ENCODE measurements around the gene URB1. TPM values are rescaled to one million over a fixed set of nuclear protein-coding genes. Genes with fewer than 3 reads are reported as not detected.

The URB1 gene
- total and polyA plus RNA-seq, 2 experiments from 2014 or later, result 7.7 to 44.1 TPM

DNA sequence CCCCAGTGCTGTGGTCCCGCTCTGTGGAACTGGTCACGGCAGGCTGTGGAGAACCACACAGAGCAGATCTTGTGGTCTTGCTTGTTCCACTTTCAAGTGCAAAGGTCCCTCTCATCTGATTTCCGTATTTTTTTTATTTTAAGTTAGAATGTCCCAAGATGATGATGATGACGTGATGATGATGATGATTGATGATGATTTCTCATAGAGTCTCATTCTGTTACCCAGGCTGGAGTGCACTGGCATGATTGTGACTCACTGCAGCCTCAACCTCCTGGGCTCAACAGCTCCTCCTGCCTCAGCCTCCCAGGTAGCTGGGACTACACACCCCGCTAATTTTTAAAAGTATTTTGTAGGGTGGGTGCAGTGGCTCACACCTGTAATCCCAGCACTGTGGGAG, 31.9 kb upstream of the URB1 start (continued):
- TF ChIP-seq ZNF462 (CRISPR knock-in tag; IDR thresholded peaks at IDR 0.05) (no peak), ZNF114 (CRISPR knock-in tag; IDR thresholded peaks at IDR 0.05) (no peak)

DNA sequence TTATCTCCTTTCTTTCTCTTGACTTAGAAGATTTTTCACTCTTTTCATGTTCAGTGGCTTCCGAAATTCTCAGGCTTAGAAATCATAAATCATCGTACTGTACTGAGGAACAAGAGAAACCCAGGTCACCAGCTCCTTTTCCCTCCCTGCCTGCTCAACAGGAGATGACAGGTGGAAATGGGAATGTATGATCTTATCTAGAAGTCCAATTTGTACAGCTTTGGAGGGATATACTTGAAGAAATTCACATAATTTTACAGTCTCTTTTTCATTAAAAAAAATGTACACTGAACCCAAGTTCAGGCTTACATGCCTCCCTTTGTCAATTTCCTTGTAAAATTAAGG, 31.4 kb upstream of the URB1 start:
- H4K20me1 ChIP-seq (replicated peaks; ENCODE audit: insufficient read depth), result no peaks in the 10 kb centered on the region
- H2AFZ ChIP-seq, result no peak overlapping the region
- H3K27ac ChIP-seq (ENCODE audit: low read depth), result no peak overlapping the region
- peaks cover 13% of the 10 kb centered on the region for H3K4me1 ChIP-seq (ENCODE audit: insufficient read depth)
- ATAC-seq (no peak), DNase-seq (ENCODE audit: low spot score) (no peak)
- Mint-ChIP-seq H3K4me3 (no peak overlapping the region), H3K4me1 (peaks cover 13% of the 10 kb centered on the region), H3K36me3 (ENCODE audit: low read depth) (peaks cover 7% of the 10 kb centered on the region), H3K27me3 (ENCODE audit: insufficient read depth, low read depth, poor library complexity) (peaks cover 3% of the 10 kb centered on the region), H3K27ac (no peak overlapping the region), H3K9me3 (peaks cover 19% of the 10 kb centered on the region)
- no peak overlapping the region for H3K4me3 ChIP-seq
- no peak overlapping the region for H3K4me2 ChIP-seq
- no peaks in the 10 kb centered on the region for H3K9me2 ChIP-seq (ENCODE audit: insufficient read depth)
- no peaks in the 10 kb centered on the region for H3K27me3 ChIP-seq (ENCODE audit: insufficient read depth)
- no peaks in the 10 kb centered on the region for H3K79me2 ChIP-seq (replicated peaks; ENCODE audit: insufficient read depth)
- H3K36me3 ChIP-seq (ENCODE audit: insufficient read depth), result no peaks in the 10 kb centered on the region
- H3F3A ChIP-seq (replicated peaks; ENCODE audit: low read depth), result no peaks in the 10 kb centered on the region
- TF ChIP-seq ZNF331 (CRISPR knock-in tag; IDR thresholded peaks at IDR 0.05; ENCODE audit: low read depth) (no peak), STAT1 (IDR thresholded peaks at IDR 0.05; ENCODE audit: unreplicated experiment) (no peak), NANOG (IDR thresholded peaks at IDR 0.05; ENCODE audit: borderline replicate concordance) (no peak), ZNF462 (CRISPR knock-in tag; IDR thresholded peaks at IDR 0.05) (no peak), ZNF114 (CRISPR knock-in tag; IDR thresholded peaks at IDR 0.05) (no peak), EZH2phosphoT487 (IDR thresholded peaks at IDR 0.05; ENCODE audit: unreplicated experiment) (no peak), JUNB (IDR thresholded peaks at IDR 0.05; ENCODE audit: unreplicated experiment) (no peak), EZH2 (IDR thresholded peaks at IDR 0.05; ENCODE audit: low read depth, unreplicated experiment) (no peak)
- TF ChIP-seq, protein P1, sequence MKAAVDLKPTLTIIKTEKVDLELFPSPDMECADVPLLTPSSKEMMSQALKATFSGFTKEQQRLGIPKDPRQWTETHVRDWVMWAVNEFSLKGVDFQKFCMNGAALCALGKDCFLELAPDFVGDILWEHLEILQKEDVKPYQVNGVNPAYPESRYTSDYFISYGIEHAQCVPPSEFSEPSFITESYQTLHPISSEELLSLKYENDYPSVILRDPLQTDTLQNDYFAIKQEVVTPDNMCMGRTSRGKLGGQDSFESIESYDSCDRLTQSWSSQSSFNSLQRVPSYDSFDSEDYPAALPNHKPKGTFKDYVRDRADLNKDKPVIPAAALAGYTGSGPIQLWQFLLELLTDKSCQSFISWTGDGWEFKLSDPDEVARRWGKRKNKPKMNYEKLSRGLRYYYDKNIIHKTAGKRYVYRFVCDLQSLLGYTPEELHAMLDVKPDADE (IDR thresholded peaks at IDR 0.05), result no peak
